Chondrocyte (in vitro differentiated cells): ENCODE results near the gene GALNS. TPM values are rescaled to one million over a fixed set of nuclear protein-coding genes. Genes with fewer than 3 reads are reported as not detected.

Experiments
- DNase-seq: peaks from one replicate; pipeline ENCODE4 v3.0.0; 2021; ENCODE audit warnings: mixed read lengths, low spot score
- H3K27ac Mint-ChIP-seq: one replicate; pipeline ENCODE4 v1.8.0; 2021; ENCODE audit warnings: mild to moderate bottlenecking, moderate library complexity, mixed read lengths; ENCODE audit not compliant: unreplicated experiment
- H3K27me3 Mint-ChIP-seq: 2 replicates; pipeline ENCODE4 v1.8.0; 2021; ENCODE audit warnings: low read depth, mixed read lengths
- H3K36me3 Mint-ChIP-seq: 2 replicates; pipeline ENCODE4 v1.8.0; 2021; ENCODE audit warnings: low read depth, mixed read lengths
- H3K4me1 Mint-ChIP-seq: 2 replicates; pipeline ENCODE4 v1.8.0; 2021; ENCODE audit warnings: low read depth, mild to moderate bottlenecking, mixed read lengths
- H3K4me3 Mint-ChIP-seq: one replicate; pipeline ENCODE4 v1.8.0; 2021; ENCODE audit warnings: mild to moderate bottlenecking, moderate library complexity, mixed read lengths; ENCODE audit not compliant: unreplicated experiment
- H3K9me3 Mint-ChIP-seq: 2 replicates; pipeline ENCODE4 v1.8.0; 2021; ENCODE audit warnings: low read depth, mixed read lengths
- total RNA-seq: library from RNA; stranded (reverse); gene quantifications from 3 replicates; pipeline ENCODE4 v1.2.1, GENCODE V29; 2021
- TF ChIP-seq, protein P1 (sequence below): fragments of 200-600 bp; sonication (generic); IDR thresholded peaks from 2 replicates; pipeline ENCODE4 v1.5.0; 2021; ENCODE audit warnings: antibody characterized with exemption, mild to moderate bottlenecking, moderate library complexity

GALNS gene
- total RNA-seq, 1 donor from 2014 or later = 34.1 TPM

DNA sequence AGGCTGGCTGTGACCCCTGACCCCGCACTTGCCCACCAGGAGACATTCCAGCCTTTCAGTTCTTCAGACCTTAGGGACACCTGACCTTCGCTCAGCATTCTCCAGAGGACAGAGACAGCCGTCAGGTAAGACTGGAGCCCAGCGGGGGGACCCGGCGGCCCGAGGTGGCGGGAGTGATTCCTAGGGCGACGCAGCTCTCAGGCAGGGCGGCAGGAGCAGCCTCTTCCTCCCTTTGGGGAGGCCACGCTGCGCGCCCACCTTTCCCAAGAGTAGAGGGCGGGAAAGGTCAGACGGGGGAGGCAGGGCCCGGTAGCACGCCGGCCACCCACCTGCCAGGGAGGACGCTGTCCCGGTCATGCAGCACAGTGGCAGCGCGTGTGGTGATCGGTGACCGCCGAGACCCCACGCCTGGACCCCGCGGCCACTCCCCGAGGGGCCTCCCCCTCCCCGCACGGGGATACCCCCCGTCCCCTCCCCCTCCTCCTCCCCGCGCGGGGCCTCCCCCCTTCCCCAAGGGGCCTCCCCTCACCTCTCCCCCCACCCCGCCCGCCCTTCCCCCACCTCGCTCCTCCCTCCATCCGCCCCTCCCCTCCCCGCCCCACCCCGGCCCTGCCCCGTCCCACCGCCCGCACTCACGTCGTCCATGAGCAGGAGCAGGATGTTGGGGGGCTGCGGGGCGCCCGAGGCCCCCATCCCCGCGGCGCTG is 472 bp downstream of the GALNS start:
- H3K4me3 Mint-ChIP-seq = peak overlapping the region; percentile 99
- peaks cover 22% of the 10 kb centered on the region for H3K4me1 Mint-ChIP-seq
- no peaks in the 10 kb centered on the region for H3K27me3 Mint-ChIP-seq
- no peaks in the 10 kb centered on the region for H3K9me3 Mint-ChIP-seq
- TF ChIP-seq, protein P1, sequence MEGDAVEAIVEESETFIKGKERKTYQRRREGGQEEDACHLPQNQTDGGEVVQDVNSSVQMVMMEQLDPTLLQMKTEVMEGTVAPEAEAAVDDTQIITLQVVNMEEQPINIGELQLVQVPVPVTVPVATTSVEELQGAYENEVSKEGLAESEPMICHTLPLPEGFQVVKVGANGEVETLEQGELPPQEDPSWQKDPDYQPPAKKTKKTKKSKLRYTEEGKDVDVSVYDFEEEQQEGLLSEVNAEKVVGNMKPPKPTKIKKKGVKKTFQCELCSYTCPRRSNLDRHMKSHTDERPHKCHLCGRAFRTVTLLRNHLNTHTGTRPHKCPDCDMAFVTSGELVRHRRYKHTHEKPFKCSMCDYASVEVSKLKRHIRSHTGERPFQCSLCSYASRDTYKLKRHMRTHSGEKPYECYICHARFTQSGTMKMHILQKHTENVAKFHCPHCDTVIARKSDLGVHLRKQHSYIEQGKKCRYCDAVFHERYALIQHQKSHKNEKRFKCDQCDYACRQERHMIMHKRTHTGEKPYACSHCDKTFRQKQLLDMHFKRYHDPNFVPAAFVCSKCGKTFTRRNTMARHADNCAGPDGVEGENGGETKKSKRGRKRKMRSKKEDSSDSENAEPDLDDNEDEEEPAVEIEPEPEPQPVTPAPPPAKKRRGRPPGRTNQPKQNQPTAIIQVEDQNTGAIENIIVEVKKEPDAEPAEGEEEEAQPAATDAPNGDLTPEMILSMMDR = no peak
- H3K36me3 Mint-ChIP-seq = peaks cover 5% of the 10 kb centered on the region
- no peak for DNase-seq
- H3K27ac Mint-ChIP-seq = no peak overlapping the region

DNA sequence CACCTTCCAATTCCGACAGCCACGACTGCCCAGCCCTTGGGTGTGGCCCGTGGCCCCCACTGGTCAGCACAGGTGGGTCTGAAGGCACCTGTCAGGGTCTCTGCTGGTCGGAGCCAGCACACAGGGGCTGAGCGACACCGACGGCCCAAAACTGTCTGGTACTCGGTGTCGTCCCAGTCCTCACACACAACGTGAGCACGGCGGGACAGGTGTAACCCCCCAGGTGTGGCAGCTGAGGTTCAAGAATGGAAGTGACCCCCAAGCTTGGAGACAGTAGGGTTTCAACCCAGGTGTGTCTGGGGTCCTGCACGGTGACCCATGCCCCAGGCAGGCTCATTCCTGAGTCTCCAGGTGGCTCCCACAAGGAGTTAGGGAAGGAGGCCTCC is 1.0 kb downstream of the GALNS start:
- TF ChIP-seq, protein P1 = no peak
- H3K4me3 Mint-ChIP-seq = peak overlapping the region; percentile 67

DNA sequence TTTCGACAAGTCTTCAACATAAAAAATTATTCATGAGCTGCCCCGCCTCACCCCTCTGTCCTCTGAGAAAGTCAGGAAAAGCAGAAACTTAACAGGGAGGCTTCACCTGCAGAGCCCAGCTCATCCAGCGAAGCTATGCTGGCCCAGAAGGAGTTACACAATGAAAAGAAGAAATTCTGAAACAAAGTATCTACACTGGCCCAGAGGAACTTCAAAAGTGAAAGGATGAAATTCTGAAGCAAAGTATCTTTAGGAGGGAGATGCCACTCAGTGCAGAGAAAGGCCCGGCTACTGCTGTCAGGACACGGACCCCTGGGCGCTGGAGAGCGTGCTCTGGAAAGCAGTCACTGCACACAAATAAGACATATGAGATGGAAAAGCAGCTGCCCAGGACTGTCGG is 1.6 kb downstream of the GALNS start:
- Mint-ChIP-seq H3K27ac (no peak overlapping the region), H3K4me3 (peak overlapping the region; percentile 48), H3K9me3 (no peaks in the 10 kb centered on the region), H3K4me1 (peaks cover 22% of the 10 kb centered on the region), H3K27me3 (no peaks in the 10 kb centered on the region), H3K36me3 (peaks cover 2% of the 10 kb centered on the region)
- TF ChIP-seq, protein P1 = no peak
- no peak for DNase-seq

More for the DNA sequence above, 1.0 kb downstream of the GALNS start:
- DNase-seq = no peak
- H3K36me3 Mint-ChIP-seq = peaks cover 3% of the 10 kb centered on the region
- peak overlapping the region; percentile 36 for H3K27ac Mint-ChIP-seq
- no peaks in the 10 kb centered on the region for H3K9me3 Mint-ChIP-seq
- H3K27me3 Mint-ChIP-seq = no peaks in the 10 kb centered on the region
- H3K4me1 Mint-ChIP-seq = peaks cover 22% of the 10 kb centered on the region

DNA sequence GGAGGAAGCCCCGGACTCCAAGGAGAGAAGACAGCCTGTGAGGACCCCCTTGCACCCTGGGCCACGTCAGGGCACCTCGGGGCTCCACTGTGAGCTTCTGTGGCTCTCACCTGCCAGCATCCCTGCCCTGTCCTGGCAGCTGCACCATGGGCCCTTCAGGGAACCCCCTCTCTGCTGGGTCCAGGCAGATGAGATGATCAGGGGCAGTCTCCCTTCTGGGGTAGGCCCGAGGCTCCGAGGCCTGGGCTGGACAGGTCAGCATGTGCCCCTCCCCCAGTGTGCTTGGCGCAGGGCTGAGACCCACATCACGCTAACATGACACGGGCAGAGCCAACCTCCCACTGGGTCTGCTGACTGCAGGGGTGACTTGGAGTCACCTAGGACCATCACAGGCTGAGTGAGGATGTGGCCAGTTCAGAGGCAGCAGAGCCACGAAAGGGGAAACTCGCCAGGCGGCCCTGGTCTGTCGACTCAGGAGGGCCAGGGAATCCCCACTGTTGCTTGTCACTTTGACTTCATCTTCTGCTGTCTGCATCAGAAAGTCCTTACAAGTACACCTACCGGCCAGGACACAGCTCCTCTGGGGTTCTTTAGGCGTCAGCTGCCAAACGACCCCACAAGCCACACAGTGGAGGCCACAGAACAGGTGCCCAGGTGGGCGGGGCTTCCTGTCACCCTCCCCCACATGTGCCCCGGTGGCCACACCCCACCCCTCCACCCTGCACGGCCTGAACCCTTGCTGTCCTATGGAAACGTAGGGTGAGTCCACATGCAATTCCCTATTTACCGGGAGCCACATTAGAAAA is 2.2 kb downstream of the GALNS start:
- Mint-ChIP-seq H3K27me3 (no peaks in the 10 kb centered on the region), H3K27ac (no peak overlapping the region), H3K4me1 (peaks cover 22% of the 10 kb centered on the region), H3K9me3 (no peaks in the 10 kb centered on the region), H3K36me3 (peaks cover 2% of the 10 kb centered on the region), H3K4me3 (peak overlapping the region; percentile 48)
- TF ChIP-seq, protein P1 = no peak
- DNase-seq = no peak

DNA sequence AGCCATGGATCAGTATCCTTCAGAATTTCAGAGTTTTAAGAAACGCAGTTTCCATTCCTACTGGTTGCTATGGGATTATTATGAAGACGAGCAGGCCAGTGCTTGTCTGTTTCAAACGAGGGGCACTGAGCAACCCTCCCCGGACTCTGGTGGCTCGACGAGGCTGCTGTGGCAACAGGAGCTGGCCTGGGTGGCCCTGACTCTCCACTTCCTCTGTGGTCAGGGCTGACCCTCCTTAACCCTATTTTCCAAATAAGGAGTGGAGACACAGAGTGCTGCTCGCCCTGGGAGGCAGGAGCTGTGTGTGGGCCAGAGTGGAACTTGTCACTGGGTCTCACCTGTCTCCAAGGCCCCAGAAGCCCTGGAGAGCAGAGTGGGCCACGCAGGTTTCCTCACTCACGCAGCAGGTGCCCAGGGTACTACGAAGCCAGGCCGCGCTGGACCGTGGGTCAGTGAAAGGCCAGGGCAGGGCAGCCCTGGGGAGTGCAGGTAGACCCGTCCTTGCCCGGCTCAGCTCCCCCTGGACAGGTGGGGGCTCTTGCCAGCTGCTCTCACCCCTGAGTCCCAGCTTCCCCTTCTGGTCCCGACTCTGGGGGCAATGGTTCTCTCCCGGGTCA is 3.3 kb downstream of the GALNS start:
- peaks cover 2% of the 10 kb centered on the region for H3K36me3 Mint-ChIP-seq

More for the DNA sequence above, 3.3 kb downstream of the GALNS start:
- DNase-seq = no peak
- no peak overlapping the region for H3K27ac Mint-ChIP-seq
- TF ChIP-seq, protein P1 = no peak
- no peaks in the 10 kb centered on the region for H3K27me3 Mint-ChIP-seq
- no peak overlapping the region for H3K4me3 Mint-ChIP-seq
- no peaks in the 10 kb centered on the region for H3K9me3 Mint-ChIP-seq
- H3K4me1 Mint-ChIP-seq = peaks cover 20% of the 10 kb centered on the region
